Stimulated activated CD8-positive, alpha-beta memory T cell treated with anti-CD3 and anti-CD28 coated beads, Interleukin-12 subunit alpha, Interleukin-12 subunit beta, amount 100 ng/mL, for 24 hours (primary cell): Measurements from ENCODE around the gene SH2D5.
"Not testable (repeated sequence)": the region's sequence is repeated elsewhere in the genome, so short reads cannot be mapped to it uniquely, and the experiment has no call there.

ENCODE experiments used
- DNase-seq: peaks from one replicate; pipeline ENCODE4 v3.0.0-alpha.2; 2020; ENCODE audit errors: extremely low read depth

Gene SH2D5

GRCh38 chr1:20695515-20695914, 37.0 kb downstream of the SH2D5 start:
- DNase-seq: no peak

- DNase-seq: no peak
Measured at GRCh38 chr1:20693623-20694022, 38.9 kb downstream of the SH2D5 start.

DNA sequence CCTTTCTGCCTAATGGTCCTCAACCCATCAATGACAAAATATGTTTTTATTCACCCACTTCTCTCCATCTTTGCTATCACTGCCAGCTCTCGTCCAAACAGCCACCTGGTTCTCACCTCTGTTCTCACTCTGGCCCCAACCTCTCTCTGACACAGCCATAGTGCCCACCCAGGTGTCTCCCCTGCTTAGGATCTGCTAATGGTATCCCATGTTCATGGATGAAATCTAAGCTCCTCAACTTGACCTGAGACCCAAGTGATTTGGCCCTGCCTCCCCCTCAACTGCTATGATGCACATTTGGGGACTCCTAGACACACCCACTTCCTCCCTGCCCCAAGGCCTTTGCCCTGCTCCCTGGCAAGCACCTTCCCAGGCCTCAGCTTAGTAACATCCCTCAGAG, 40.6 kb downstream of the SH2D5 start:
- no peak for DNase-seq

DNA sequence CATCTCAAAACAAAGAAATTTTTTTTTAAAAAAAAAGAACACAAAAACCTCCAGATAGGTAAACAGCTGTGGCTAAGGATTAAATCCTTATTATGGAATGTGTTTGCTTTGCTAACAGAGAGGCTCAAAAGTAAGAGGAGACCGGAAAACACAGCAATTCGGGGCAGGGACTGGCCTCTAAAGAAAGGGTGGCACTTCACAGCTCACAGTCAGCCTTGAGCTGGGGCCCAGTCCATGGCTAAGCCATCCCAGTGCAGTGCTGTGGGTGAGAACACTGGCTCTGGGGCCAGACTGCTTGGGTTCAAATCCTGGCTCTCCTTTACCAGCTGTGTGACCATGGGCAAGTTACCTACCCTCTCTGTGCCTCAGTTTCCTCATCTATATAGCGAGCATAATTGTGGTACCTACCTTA, 42.9 kb downstream of the SH2D5 start:
- no peak for DNase-seq

- no peak for DNase-seq
Measured at GRCh38 chr1:20686883-20687725, 45.4 kb downstream of the SH2D5 start.

GRCh38 chr1:20685741-20686140, 46.8 kb downstream of the SH2D5 start:
- no peak for DNase-seq

GRCh38 chr1:20685099-20685662, 47.3 kb downstream of the SH2D5 start:
- DNase-seq: no peak

- DNase-seq: no peak
Measured at GRCh38 chr1:20684651-20685050, 47.9 kb downstream of the SH2D5 start.

GRCh38 chr1:20684050-20684620, 48.4 kb downstream of the SH2D5 start:
- no peak for DNase-seq

DNA sequence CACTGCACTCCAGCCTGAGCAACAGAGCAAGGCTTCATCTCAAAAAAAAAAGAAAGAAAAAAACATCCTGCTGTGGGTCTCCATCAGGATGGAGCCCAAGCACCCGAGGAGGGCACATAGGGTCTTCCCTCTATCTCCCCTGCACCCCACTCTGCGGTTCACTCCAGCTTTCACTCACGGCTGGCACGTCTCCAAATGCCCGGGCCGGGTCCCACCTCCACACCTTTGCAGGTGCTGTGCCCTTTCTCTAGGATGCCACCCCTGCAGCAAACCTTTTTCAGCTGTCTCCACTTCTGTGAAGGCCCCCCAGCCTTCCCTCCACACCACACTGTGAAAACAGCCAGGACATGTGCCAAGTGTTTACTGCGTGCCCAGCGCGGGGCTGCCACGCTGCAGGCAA, 48.9 kb downstream of the SH2D5 start:
- DNase-seq: no peak

DNA sequence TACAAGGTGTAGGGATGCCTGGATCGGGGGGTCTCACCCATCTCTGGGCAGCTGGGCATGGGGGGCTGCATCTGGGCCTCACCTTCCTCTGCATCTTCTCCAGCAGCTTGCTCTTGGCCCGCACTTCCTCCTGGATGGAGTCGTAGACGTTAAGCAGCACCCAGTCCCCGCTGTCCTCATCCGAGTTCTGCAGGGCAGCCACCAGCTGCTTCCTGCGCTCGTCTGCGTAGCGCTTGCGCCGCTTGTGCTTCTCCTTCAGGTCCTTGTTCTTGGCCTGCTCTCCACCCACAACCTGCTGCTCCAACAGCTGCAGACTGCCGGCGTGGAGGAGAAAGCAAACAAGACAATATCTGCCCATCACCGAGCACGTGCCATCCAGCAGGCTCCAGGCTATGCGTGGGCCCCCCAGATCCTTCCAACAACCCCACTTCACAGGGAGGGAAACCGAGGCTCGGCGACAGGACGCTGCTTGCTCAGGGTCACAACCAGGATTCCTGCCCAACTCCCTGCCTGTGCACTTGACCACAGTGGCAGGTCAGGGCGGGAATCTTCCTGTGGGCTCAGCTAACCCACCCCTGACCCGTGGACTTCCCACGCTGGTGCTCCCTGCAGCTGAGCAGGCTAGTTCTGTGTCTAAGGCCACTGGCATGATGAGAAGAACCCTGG, 49.8 kb downstream of the SH2D5 start:
- DNase-seq: no peak

DNA sequence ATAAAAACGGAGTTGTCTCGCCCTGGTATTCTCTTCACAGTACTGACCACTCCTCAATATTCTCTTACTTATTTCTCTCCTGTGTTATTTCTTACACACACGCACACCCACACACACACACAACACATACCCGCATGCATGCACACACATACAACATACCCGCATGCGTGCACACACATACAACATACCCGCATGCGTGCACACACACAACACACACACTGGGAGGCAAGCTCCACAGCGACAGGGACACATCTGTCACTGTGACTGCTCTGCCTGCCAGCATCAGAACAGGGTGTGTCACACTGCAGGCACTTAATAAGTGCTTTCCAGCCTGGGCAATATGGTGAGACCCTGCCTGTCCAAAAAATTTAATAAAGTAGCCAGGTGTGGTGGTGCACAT, 50.5 kb downstream of the SH2D5 start:
- no peak for DNase-seq

DNA sequence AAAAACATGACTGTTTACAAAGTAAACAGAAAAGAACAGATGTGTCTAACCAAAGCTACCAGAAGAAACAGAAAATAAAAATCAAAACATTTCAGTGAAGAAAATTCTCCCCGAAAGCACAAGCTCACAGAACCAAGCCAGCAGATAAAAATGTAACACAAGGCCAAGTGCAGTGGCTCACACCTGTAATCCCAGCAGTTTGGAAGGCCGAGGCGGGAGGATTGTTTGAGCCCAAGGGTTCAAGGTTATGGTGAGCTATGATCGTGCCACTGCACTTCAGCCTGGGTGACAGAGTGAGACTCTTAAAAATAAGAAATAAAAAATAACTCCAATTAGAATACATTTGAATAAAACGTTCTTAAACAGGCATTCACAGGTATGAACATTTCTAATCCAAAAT, 52.2 kb downstream of the SH2D5 start:
- DNase-seq: no peak

- no peak for DNase-seq
Measured at GRCh38 chr1:20678599-20678998, 53.9 kb downstream of the SH2D5 start.

DNA sequence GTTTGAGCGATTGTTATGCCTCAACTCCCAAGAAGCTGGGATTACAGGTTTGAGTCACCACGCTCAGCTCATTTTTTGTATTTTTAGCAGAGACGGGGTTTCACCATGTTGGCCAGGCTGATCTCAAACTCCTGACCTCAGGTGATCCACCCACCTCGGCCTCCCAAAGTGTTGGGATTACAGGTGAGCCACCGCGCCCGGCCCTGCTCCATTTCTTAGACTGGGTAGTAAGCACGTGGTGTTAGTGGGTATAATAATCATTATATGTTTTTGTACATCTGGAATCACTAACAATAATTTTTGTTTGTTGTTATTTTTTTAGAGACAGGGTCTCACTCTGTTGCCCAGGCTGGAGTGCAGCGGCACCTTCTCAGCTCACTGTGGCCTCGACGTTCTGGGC, 58.9 kb downstream of the SH2D5 start:
- not testable (repeated sequence) for DNase-seq

DNA sequence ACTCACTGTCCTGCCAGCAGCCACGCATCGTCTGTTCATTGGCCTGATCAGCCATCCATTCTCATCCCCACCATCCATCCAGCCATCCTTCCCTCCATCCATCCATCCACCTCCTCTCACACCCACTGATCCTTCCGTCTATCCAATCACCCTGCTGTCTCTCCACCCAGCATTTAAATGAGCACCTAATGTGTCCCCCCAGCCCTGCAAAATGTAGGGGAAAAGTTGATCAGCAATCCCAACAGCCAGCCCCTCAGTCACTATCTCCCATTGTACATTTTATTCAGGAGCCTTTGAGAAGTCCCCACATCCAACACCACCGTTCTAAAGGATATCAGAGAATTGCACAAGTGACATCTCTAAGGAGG, 60.3 kb downstream of the SH2D5 start:
- no peak for DNase-seq

DNA sequence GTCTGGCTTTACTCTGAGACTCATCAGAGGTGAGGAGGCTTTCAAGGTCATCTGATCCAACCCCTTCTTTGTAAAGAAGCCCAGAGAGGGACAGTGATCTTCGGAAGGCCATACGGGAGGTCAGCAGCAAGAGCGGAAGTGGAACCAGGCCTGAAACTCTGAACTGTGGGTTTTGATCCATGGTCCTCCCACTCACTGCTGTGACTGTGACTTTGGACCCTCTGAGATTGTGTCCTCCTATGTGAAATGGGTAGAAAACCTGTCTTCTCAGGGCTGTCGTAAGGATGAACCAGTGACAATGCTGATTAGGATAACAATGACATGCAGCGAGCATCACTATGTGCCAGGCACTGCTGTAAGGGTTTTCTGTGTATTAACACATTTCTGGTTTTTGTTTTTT, 61.6 kb downstream of the SH2D5 start:
- DNase-seq: no peak
